Measurements from ENCODE around the gene TTC23.

GRCh38 chr15:99120050-99120777, 129.2 kb downstream of the TTC23 start:
- TF ChIP-seq CTCF (IDR thresholded peaks at IDR 0.05) (no peak), POLR2A (IDR thresholded peaks at IDR 0.05; ENCODE audit: low read depth) (no peak), EP300 (IDR thresholded peaks at IDR 0.05) (no peak)
